Measurements from ENCODE around the gene CRABP2. TPM values are rescaled to one million over a fixed set of nuclear protein-coding genes. Genes with fewer than 3 reads are reported as not detected.

CRABP2 gene
- total RNA-seq, 1 donor from 2014 or later: 146 TPM

GRCh38 chr1:156698995-156699394 is 6.4 kb downstream of the CRABP2 start:
- Mint-ChIP-seq H3K27ac (ENCODE audit: unreplicated experiment) (no peak overlapping the region), H3K4me1 (ENCODE audit: unreplicated experiment) (peaks cover 21% of the 10 kb centered on the region), H3K4me3 (ENCODE audit: unreplicated experiment) (no peak overlapping the region), H3K27me3 (ENCODE audit: unreplicated experiment) (peaks cover 2% of the 10 kb centered on the region), H3K36me3 (ENCODE audit: unreplicated experiment) (peaks cover 27% of the 10 kb centered on the region), H3K9me3 (ENCODE audit: unreplicated experiment) (no peaks in the 10 kb centered on the region)
- no peak for TF ChIP-seq CTCF (IDR thresholded peaks at IDR 0.05)
- DNase-seq (ENCODE audit: extremely low spot score, unreplicated experiment): no peak

- no peak overlapping the region for H3K27ac Mint-ChIP-seq (ENCODE audit: unreplicated experiment)
- peaks cover 27% of the 10 kb centered on the region for H3K36me3 Mint-ChIP-seq (ENCODE audit: unreplicated experiment)
- H3K4me3 Mint-ChIP-seq (ENCODE audit: unreplicated experiment): no peak overlapping the region
- peaks cover 25% of the 10 kb centered on the region for H3K4me1 Mint-ChIP-seq (ENCODE audit: unreplicated experiment)
- TF ChIP-seq CTCF (IDR thresholded peaks at IDR 0.05): no peak
- peaks cover 2% of the 10 kb centered on the region for H3K27me3 Mint-ChIP-seq (ENCODE audit: unreplicated experiment)
- DNase-seq (ENCODE audit: extremely low spot score, unreplicated experiment): no peak
- no peaks in the 10 kb centered on the region for H3K9me3 Mint-ChIP-seq (ENCODE audit: unreplicated experiment)
Measured at GRCh38 chr1:156697481-156697880, 7.9 kb downstream of the CRABP2 start.

GRCh38 chr1:156696755-156697154 is 8.6 kb downstream of the CRABP2 start:
- TF ChIP-seq CTCF (IDR thresholded peaks at IDR 0.05): no peak
- peaks cover 32% of the 10 kb centered on the region for H3K4me1 Mint-ChIP-seq (ENCODE audit: unreplicated experiment)
- no peak overlapping the region for H3K27ac Mint-ChIP-seq (ENCODE audit: unreplicated experiment)
- H3K27me3 Mint-ChIP-seq (ENCODE audit: unreplicated experiment): peaks cover 4% of the 10 kb centered on the region
- peaks cover 27% of the 10 kb centered on the region for H3K36me3 Mint-ChIP-seq (ENCODE audit: unreplicated experiment)
- no peaks in the 10 kb centered on the region for H3K9me3 Mint-ChIP-seq (ENCODE audit: unreplicated experiment)
- DNase-seq (ENCODE audit: extremely low spot score, unreplicated experiment): no peak
- H3K4me3 Mint-ChIP-seq (ENCODE audit: unreplicated experiment): no peak overlapping the region

GRCh38 chr1:156694690-156694962 is 10.8 kb downstream of the CRABP2 start:
- no peak overlapping the region for H3K4me3 Mint-ChIP-seq (ENCODE audit: unreplicated experiment)
- H3K27me3 Mint-ChIP-seq (ENCODE audit: unreplicated experiment): peaks cover 4% of the 10 kb centered on the region
- H3K36me3 Mint-ChIP-seq (ENCODE audit: unreplicated experiment): peaks cover 17% of the 10 kb centered on the region
- no peak overlapping the region for H3K27ac Mint-ChIP-seq (ENCODE audit: unreplicated experiment)
- TF ChIP-seq CTCF (IDR thresholded peaks at IDR 0.05): no peak
- no peaks in the 10 kb centered on the region for H3K9me3 Mint-ChIP-seq (ENCODE audit: unreplicated experiment)
- DNase-seq (ENCODE audit: extremely low spot score, unreplicated experiment): no peak
- peaks cover 51% of the 10 kb centered on the region for H3K4me1 Mint-ChIP-seq (ENCODE audit: unreplicated experiment)

GRCh38 chr1:156693848-156694689 is 11.3 kb downstream of the CRABP2 start:
- H3K4me1 Mint-ChIP-seq (ENCODE audit: unreplicated experiment): peaks cover 57% of the 10 kb centered on the region
- no peaks in the 10 kb centered on the region for H3K9me3 Mint-ChIP-seq (ENCODE audit: unreplicated experiment)
- no peak for DNase-seq (ENCODE audit: extremely low spot score, unreplicated experiment)
- H3K36me3 Mint-ChIP-seq (ENCODE audit: unreplicated experiment): peaks cover 13% of the 10 kb centered on the region
- H3K27me3 Mint-ChIP-seq (ENCODE audit: unreplicated experiment): peaks cover 4% of the 10 kb centered on the region
- H3K27ac Mint-ChIP-seq (ENCODE audit: unreplicated experiment): no peak overlapping the region
- H3K4me3 Mint-ChIP-seq (ENCODE audit: unreplicated experiment): no peak overlapping the region
- TF ChIP-seq CTCF (IDR thresholded peaks at IDR 0.05): no peak
